Measurements from ENCODE around the gene OSBPL5. TPM values are rescaled to one million over a fixed set of nuclear protein-coding genes. Genes with fewer than 3 reads are reported as not detected.

Gene OSBPL5
- total and polyA plus RNA-seq, 2 of the 4 experiments (the other 2 are of a cell fraction), result 14.9 to 22.3 TPM

DNA sequence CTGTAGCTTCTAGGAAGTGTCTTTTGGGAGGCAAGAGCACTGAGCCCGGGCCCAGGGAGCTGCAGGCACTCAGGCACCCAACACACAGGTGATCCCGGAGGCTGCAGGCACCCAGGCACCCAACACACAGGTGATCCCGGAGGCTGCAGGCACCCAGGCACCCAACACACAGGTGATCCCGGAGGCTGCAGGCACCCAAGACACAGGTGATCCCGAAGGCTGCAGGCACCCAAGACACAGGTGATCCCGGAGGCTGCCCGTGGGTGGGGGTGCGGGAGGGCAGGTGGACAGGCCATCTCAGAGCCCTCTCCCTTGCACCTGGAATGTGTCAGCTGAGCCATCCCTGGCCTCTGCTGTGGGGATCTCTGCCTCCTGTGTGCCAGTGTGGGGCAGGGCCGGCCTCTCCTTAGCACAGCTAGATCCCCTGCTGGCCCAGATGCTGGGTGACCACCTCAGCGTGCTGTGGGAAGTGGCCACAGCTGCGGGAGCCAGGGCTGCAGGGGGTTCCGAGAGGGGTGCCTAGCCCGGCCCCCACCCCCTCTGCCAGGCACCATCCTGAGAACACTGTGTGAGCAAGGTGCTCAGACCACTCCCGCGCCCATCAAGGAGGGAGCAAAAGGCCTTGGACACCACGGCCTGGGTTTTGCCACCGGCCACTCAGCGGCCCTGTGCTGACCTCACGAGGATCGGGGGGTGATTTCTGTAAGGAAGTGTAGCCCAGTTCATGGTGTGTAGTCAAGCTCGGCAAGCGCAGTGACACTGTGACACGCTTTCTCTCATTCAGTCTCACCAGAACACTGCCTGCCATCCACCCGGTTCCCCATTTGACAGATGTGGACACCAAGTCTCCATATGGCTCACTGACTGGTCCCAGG, 39.3 kb upstream of the OSBPL5 start:
- no peak overlapping the region for H2AFZ ChIP-seq (replicated peaks; ENCODE audit: low read length, poor library complexity)
- peaks cover 70% of the 10 kb centered on the region for H3K27me3 ChIP-seq (ENCODE audit: control insufficient read depth, insufficient read depth, low read length)
- H3K79me1 ChIP-seq (ENCODE audit: low read depth in 1 of 2, low read length in 2 of 2), result no peaks in the 10 kb centered on the region
- WGBS, 2 experiments (ENCODE audit: extremely low coverage in 2 of 2, insufficient read length in 1 of 2), result 83% methylated on average over 6 of the region's 24 CpGs; no CpG with 5 or more reads in 1 of the 2 experiments
- ChIA-PET POLR2A (ENCODE audit: unreplicated experiment) (no interaction called here), CTCF (no interaction called here)
- no peak overlapping the region for H2AK9ac ChIP-seq (replicated peaks; ENCODE audit: low read depth, low read length, poor library complexity)
- H3K4me2 ChIP-seq (ENCODE audit: low read depth, low read length), result no peak overlapping the region
- no peak overlapping the region for H2BK120ac ChIP-seq (ENCODE audit: low read depth, low read length)
- no peak overlapping the region for H3K4me3 ChIP-seq (ENCODE audit: insufficient read depth, low read depth, low read length)
- no peak overlapping the region for H3K14ac ChIP-seq (replicated peaks; ENCODE audit: low read depth, low read length)
- BruUV-seq (replicated peaks), result no TSS peak
- no peak overlapping the region for H2AK5ac ChIP-seq (ENCODE audit: low read depth, low read length)
- no peak overlapping the region for H3K18ac ChIP-seq (ENCODE audit: low read depth, low read length)
- H3K4ac ChIP-seq (ENCODE audit: low read depth, low read length), result no peak overlapping the region
- no peak overlapping the region for H2BK5ac ChIP-seq (ENCODE audit: low read depth, low read length, poor library complexity, severe bottlenecking)
- intact Hi-C loops (cut with micrococcal nuclease) (no loop called here), dilution Hi-C loops (cut with HindIII; ENCODE audit: low sequenced_read_pairs, unreplicated experiment) (no loop called here), in situ Hi-C loops (cut with MboI; ENCODE audit: low sequenced_read_pairs) (no loop called here)
- no peaks in the 10 kb centered on the region for H3K9me1 ChIP-seq (ENCODE audit: insufficient read depth, low read length)
- no peak for TF ChIP-seq SMC3 (IDR thresholded peaks at IDR 0.05; ENCODE audit: low read depth, low read length)
- TF ChIP-seq, protein P1, sequence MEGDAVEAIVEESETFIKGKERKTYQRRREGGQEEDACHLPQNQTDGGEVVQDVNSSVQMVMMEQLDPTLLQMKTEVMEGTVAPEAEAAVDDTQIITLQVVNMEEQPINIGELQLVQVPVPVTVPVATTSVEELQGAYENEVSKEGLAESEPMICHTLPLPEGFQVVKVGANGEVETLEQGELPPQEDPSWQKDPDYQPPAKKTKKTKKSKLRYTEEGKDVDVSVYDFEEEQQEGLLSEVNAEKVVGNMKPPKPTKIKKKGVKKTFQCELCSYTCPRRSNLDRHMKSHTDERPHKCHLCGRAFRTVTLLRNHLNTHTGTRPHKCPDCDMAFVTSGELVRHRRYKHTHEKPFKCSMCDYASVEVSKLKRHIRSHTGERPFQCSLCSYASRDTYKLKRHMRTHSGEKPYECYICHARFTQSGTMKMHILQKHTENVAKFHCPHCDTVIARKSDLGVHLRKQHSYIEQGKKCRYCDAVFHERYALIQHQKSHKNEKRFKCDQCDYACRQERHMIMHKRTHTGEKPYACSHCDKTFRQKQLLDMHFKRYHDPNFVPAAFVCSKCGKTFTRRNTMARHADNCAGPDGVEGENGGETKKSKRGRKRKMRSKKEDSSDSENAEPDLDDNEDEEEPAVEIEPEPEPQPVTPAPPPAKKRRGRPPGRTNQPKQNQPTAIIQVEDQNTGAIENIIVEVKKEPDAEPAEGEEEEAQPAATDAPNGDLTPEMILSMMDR (conservative IDR thresholded peaks at IDR 0.05; ENCODE audit: low read depth, low read length), result no peak
- TF ChIP-seq POLR2A (IDR thresholded peaks at IDR 0.05; ENCODE audit: low read depth, low read length), result no peak
- TF ChIP-seq, protein P2, sequence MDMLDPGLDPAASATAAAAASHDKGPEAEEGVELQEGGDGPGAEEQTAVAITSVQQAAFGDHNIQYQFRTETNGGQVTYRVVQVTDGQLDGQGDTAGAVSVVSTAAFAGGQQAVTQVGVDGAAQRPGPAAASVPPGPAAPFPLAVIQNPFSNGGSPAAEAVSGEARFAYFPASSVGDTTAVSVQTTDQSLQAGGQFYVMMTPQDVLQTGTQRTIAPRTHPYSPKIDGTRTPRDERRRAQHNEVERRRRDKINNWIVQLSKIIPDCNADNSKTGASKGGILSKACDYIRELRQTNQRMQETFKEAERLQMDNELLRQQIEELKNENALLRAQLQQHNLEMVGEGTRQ (IDR thresholded peaks at IDR 0.05; ENCODE audit: low read depth, low read length), result no peak
- no peak overlapping the region for H3K9ac ChIP-seq (ENCODE audit: low read depth, low read length)
- H2BK20ac ChIP-seq (ENCODE audit: low read depth, low read length), result no peak overlapping the region
- no peaks in the 10 kb centered on the region; the same call in 1 of the 2 replicates for H3K4me1 ChIP-seq (ENCODE audit: control insufficient read depth, insufficient read depth, low read length)
- H4K5ac ChIP-seq (ENCODE audit: low read depth, low read length), result no peak overlapping the region
- no peaks in the 10 kb centered on the region for H3K36me3 ChIP-seq (ENCODE audit: control insufficient read depth, insufficient read depth, low read length)
- H3K27ac ChIP-seq (ENCODE audit: insufficient read depth, low read length), result no peak overlapping the region
- H4K20me1 ChIP-seq (ENCODE audit: insufficient read depth, low read length), result no peaks in the 10 kb centered on the region
- H3K56ac ChIP-seq (ENCODE audit: extremely low read depth, insufficient read depth, low read length), result no peak overlapping the region
- H4K91ac ChIP-seq (ENCODE audit: insufficient read depth, low read depth, low read length), result no peak overlapping the region
- no peak overlapping the region for H2BK15ac ChIP-seq (ENCODE audit: low read depth, low read length)
- H4K8ac ChIP-seq (ENCODE audit: low read depth in 2 of 2, low read length in 2 of 2), result no peak overlapping the region
- no peak for DNase-seq
- no peaks in the 10 kb centered on the region for H3K9me3 ChIP-seq (ENCODE audit: control insufficient read depth, insufficient read depth, low read length)
- no peak for ATAC-seq (ENCODE audit: low read depth)
- H3K23ac ChIP-seq (ENCODE audit: low read depth, low read length), result no peak overlapping the region

Data from IMR-90 (cell line).